Mucosa of gallbladder (tissue), 1 donor: ENCODE measurements around the gene SFXN1. TPM values are rescaled to one million over a fixed set of nuclear protein-coding genes. Genes with fewer than 3 reads are reported as not detected.
A peak's percentile ranks its signal among the peaks of the same experiment; 100 is the strongest.
"Not testable (repeated sequence)": the region's sequence is repeated elsewhere in the genome, so short reads cannot be mapped to it uniquely, and the experiment has no call there.

Source experiments
- DNase-seq: peaks from one replicate; pipeline ENCODE4 v3.0.0-alpha.2; 2020; ENCODE audit warnings: low spot score
- total RNA-seq: library from RNA; stranded (reverse); gene quantifications from one replicate; pipeline ENCODE4 v1.2.1, GENCODE V29; 2021
- donor health status: DM: no; HTN: no; CAD: no.

SFXN1 gene, protein sequence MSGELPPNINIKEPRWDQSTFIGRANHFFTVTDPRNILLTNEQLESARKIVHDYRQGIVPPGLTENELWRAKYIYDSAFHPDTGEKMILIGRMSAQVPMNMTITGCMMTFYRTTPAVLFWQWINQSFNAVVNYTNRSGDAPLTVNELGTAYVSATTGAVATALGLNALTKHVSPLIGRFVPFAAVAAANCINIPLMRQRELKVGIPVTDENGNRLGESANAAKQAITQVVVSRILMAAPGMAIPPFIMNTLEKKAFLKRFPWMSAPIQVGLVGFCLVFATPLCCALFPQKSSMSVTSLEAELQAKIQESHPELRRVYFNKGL
- total RNA-seq, result 42.7 TPM

GRCh38 chr5:175478384-175479124, at the start of gene SFXN1:
TSS of gene SFXN1 (plus strand) at chr5:175478560. CDS start at chr5:175492104, 13,544 bp downstream.
- DNase-seq, result peak; percentile 74

DNA sequence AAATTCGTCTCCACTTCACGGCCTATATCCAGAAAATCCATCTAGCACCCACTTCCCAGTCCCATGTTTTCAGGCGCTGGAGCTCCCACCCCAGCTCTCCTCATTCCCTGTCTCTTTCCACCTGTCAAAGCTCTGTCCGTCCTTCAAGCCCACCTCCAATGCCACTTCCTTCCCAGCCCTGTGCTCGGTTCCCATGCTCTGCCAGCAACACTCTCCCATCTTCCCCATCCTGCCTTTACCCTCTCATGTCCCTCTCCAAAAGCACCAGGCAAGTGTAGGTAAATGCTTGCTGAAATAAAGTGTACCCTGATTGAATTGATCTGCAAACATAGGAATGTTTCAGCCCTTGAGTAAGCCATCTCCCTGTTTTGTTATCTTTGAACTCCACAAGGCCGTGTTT, 43.6 kb upstream of the SFXN1 start:
- DNase-seq, result no peak

DNA sequence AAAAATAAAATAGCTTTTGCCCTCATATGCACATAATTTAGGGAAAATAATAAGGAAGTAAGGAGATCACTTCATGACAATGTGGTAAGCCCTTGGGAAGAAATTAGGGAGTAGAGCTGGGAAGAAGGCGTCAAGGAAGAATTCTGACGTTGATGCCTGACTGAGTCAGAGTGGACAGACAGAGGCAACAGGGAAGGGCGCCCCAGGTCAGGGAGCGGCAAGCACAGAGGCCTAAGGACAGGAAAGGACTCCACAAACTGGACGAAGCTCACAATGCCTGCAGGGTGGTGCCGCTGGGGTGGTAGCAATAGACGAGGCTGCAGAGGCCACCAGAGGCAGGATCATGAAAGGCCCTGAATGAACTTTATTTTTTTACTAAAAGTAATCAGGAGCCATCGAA, 42.0 kb upstream of the SFXN1 start:
- no peak for DNase-seq

DNA sequence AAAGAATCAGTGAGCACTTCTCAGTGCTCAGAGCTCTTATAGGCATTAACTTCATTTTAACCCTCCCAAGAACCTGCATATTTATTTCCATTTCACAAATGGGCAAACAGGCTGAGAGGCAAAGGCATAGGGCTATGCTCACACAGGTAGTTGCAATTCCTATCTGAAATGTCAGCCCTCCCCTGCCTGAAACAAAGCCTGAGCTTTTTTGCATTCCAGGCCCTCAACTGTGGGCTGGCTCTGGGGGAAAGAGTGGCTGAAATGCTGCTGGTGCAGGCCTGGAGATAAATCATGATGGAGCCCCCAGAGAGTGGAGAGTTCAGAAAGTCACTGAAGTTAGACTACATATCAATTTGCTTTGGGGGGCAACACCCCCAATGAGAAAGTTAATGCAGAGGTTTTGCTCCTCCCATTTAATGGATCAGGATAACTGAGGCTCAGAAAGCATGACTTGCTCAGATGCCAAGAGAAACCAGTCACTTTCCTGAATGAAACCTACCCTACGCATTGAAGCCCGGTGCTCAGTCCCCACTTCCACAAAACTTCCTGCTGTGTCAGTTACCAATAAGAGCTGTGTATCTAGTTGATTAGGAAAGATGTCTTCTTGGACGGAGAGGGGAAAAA, 40.0 kb upstream of the SFXN1 start:
- DNase-seq, result no peak

DNA sequence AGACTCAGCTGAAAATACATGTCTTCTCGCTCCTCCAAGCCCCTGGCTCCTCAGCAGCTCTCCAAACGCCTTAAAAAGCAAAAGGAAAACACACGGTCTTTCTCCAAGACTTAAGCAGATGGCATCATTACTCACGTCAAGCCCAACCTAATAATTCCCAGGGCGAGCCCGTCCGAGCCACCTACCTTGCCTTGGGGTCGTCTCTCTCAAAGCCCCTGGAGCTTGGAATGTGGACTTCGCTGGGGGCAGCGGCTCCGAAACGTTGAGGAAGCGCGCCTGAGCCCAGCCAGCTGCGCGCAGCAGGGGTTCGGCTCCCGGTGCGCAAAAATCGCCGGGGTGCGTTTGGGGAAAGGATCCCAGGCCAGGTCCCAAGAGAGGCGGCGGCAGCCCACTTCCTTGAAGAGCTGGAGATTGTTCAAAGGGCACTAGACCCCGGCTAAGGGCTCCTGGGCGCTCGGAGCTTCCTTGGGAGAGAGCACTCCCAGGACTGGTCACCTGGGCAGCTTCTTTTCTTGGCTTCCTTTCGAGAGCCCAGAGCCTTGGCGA, 34.8 kb upstream of the SFXN1 start:
- no peak for DNase-seq

GRCh38 chr5:175444060-175444904, 34.1 kb upstream of the SFXN1 start, which contains the start of gene DRD1:
TSS of gene DRD1 (minus strand) at chr5:175444182. CDS start at chr5:175443099, 1,083 bp downstream.
- DNase-seq, result peak; percentile 22

- no peak for DNase-seq
Observed at GRCh38 chr5:175444905-175445456, 33.4 kb upstream of the SFXN1 start.

- not testable (repeated sequence) for DNase-seq
Observed at GRCh38 chr5:175446378-175446777, 32.0 kb upstream of the SFXN1 start.

DNA sequence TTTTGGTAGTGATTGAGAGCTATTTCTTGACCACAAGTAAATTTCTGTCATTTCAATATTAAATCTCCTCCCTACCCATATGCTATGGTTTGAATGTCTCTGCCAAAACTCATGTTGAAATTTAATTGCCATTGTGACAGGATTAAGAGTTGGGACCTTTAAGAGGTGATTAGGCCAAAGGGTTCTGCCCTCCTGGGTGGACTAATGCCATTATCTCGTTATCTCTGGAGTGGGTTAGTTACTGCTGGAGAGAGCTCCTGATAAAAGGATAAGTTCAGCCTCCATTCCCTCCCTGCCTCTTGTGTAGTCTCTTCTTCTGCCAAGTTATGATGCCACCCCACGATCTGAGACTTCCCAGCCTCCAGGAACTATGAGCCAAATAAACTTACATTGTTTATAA, 30.8 kb upstream of the SFXN1 start:
- no peak for DNase-seq

GRCh38 chr5:175448276-175448675, 30.1 kb upstream of the SFXN1 start:
- DNase-seq, result no peak

GRCh38 chr5:175452166-175452565, 26.2 kb upstream of the SFXN1 start:
- no peak for DNase-seq

DNA sequence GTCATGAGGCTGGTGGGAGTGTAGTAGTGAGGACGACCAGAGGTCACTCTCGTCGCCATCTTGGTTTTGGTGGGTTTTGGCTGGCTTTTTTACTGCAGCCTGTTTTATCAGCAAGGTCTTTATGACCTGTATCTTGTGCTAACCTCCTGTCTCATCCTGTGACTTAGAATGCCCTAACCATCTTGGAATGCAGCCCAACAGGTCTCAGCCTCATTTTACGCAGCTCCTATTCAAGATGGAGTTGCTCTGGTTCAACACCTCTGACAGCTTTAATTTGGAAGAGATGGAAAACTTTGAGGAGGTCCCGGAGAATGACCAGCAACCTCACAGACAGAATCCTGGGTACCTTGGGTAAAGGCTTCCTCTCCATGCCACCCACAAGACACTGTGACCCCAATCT, 24.0 kb upstream of the SFXN1 start:
- DNase-seq, result not testable (repeated sequence)

DNA sequence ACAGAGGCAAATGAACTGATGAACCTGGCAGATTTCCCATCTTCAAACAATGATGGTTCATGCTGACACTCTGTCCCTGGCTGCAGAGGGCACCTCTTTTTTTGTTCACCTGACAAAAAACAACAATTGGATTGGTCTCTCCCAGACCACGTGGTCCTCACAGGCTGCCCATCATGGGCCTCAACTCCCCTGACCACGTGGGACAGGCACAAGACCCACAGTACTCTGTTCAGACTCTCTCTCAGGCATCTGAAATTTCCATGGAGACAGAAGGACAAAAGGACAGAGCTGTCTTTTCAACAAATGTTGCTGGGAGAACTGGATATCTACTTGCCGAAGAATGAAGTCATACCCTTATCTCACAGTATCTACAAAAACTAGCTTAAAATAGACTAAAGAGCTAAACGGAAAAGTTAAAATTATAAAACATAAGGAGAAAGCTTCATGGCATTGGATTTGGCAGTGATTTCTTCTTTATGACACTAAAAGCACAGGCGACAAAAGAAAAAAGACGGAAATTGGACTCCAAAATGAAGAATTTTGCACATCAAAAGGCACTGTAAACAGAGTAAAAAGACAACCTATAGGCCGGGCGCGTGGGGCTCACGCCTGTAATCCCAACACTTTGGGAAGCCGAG, 22.1 kb upstream of the SFXN1 start:
- DNase-seq, result no peak

GRCh38 chr5:175457466-175457865, 20.9 kb upstream of the SFXN1 start:
- no peak for DNase-seq

- DNase-seq, result no peak
Observed at GRCh38 chr5:175460126-175460525, 18.2 kb upstream of the SFXN1 start.

GRCh38 chr5:175460552-175460951, 17.8 kb upstream of the SFXN1 start:
- no peak for DNase-seq

DNA sequence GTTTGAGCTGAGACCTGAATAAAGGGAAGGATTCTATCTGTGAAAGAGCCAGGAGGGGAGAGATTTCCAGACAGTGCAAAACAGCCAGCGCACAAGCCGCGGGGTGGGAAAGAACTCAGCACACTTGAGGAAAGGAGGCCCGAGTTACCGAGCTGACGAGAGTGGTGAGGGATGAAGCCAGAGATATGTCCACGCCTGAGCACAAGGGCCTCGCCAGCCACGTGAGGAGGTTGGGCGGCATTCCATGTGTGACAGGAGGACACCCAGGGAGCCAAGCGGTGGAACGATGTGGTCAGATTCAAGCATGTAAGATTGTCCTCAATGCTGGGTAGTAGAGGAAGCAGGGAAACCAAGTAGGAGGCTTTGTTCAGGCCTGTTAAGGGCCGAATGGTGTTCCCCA, 17.0 kb upstream of the SFXN1 start:
- no peak for DNase-seq

DNA sequence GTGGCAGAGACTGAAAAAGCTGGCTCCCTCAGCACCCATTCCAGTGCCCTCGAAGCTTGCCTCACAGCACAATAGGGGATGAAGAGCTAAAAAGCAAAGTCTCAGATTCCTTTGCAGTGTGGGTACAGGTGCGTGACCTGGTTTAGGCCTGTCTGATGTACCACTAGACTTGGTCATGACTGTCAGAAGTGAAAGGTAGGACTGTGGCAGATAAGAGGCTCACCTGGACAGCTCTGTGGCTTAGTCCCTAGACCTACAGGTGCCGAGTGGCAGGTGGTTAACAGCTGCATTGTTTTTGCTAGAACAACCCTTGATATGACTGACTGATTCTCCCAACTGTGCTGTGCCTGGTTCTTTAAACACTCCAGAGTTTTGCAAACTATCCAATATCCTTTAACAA, 14.7 kb upstream of the SFXN1 start:
- DNase-seq, result no peak

DNA sequence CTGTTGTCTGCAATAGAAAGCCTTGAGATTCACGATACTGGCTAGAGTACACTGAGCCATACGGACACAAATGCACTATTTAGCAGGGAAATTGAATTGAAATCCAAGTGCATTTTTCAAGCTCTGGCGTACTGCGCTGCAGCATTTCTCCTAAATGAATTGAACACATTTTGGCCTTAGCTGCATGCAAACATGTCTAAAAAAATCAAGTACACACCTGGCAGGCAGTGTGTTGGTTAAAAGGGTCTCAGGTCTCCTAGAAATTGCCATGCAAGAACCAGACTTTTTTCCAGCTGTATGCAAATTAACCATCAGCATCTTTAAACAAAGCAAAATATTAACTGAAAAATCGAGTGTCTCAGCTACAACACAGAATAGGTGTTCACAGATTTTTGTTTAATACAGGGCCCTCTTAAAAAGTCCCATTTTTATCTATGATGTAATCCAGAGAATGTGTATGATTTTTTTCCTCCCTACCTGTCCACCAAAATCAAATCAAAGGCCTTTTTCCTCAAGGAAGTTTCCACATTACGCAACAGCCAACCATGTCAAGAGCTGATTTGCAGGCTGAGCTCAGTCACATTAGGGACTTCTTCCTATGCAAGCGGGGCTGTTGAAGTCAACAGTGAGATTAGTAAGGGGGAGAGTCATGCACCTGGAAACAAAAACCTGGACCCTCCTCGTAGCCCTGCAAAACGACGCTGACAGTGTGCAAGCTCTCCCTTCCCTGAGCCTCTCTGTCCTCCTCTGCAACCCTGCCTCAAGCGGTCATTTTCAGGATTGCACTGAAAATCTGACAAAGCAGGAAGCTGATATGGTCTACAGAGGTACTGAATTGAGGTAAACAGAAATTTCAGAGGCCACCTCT, 14.1 kb upstream of the SFXN1 start:
- peak; percentile 51 for DNase-seq

GRCh38 chr5:175464942-175465233, 13.5 kb upstream of the SFXN1 start:
- DNase-seq, result no peak
